HG02970 (cell line): ENCODE measurements around the gene ARHGAP30.
"Not testable (repeated sequence)": the region's sequence is repeated elsewhere in the genome, so short reads cannot be mapped to it uniquely, and the experiment has no call there.

Source experiments
- ATAC-seq: cut with Tn5 transposase; IDR thresholded peaks from one replicate; pipeline ENCODE4 v1.9.1; 2021; ENCODE audit warnings: mild to moderate bottlenecking, moderate library complexity, moderate number of reproducible peaks; ENCODE audit not compliant: unreplicated experiment, low FRiP score

ARHGAP30 gene

GRCh38 chr1:161045736-161046604, 23.7 kb downstream of the ARHGAP30 start, which contains the start of gene USF1:
Gene USF1 (minus strand): TSS chr1:161045977. CDS start chr1:161043275, 2,702 bp downstream.
- peak; percentile 66 for ATAC-seq

- peak; percentile 30 for ATAC-seq
Observed at GRCh38 chr1:161044908-161045735, 24.6 kb downstream of the ARHGAP30 start.

- no peak for ATAC-seq
Observed at GRCh38 chr1:161044535-161044907, 25.2 kb downstream of the ARHGAP30 start.

- no peak for ATAC-seq
Observed at GRCh38 chr1:161039546-161039945, 30.1 kb downstream of the ARHGAP30 start.

- no peak for ATAC-seq
Observed at GRCh38 chr1:161039154-161039545, 30.5 kb downstream of the ARHGAP30 start.

- peak; percentile 66 for ATAC-seq
Observed at GRCh38 chr1:161038523-161039153, 31.1 kb downstream of the ARHGAP30 start, which contains the start of gene TSTD1. Gene TSTD1 (minus strand): TSS chr1:161038964. CDS start chr1:161038889, 75 bp downstream.

GRCh38 chr1:161037661-161038522, 31.8 kb downstream of the ARHGAP30 start:
- no peak for ATAC-seq

- no peak for ATAC-seq
Observed at GRCh38 chr1:161033751-161034150, 35.9 kb downstream of the ARHGAP30 start.

- ATAC-seq = no peak
Observed at GRCh38 chr1:161032409-161032808, 37.3 kb downstream of the ARHGAP30 start.

- no peak for ATAC-seq
Observed at GRCh38 chr1:161031874-161032273, 37.8 kb downstream of the ARHGAP30 start.

- not testable (repeated sequence) for ATAC-seq
Observed at GRCh38 chr1:161029466-161029865, 40.2 kb downstream of the ARHGAP30 start.

- ATAC-seq = not testable (repeated sequence)
Observed at GRCh38 chr1:161026954-161027353, 42.7 kb downstream of the ARHGAP30 start.

GRCh38 chr1:161022432-161022831, 47.3 kb downstream of the ARHGAP30 start:
- not testable (repeated sequence) for ATAC-seq

- ATAC-seq = no peak
Observed at GRCh38 chr1:161021970-161022353, 47.7 kb downstream of the ARHGAP30 start.

GRCh38 chr1:161021165-161021969, 48.3 kb downstream of the ARHGAP30 start:
- peak; percentile 67 for ATAC-seq

GRCh38 chr1:161020509-161021164, 49.1 kb downstream of the ARHGAP30 start, which contains the start of gene F11R:
Gene F11R (minus strand): TSS chr1:161021152. CDS start chr1:161021073, 79 bp downstream.
- ATAC-seq = peak; percentile 35

- no peak for ATAC-seq
Observed at GRCh38 chr1:161019751-161020495, 49.8 kb downstream of the ARHGAP30 start.
